Suprapubic skin (tissue), 4 donors: ENCODE data around the gene AFG1L. TPM values are rescaled to one million over a fixed set of nuclear protein-coding genes. Genes with fewer than 3 reads are reported as not detected.

ENCODE experiments used
- DNase-seq, 2 donors: peaks; one replicate each; pipeline ENCODE4 v3.0.0-alpha.2; 2019; ENCODE audit warnings: low spot score in 2 of 2
- H3K27ac ChIP-seq: fragments of 200-600 bp; sonication (generic); one replicate; pipeline ENCODE4 v1.5.1; 2019
- H3K27me3 ChIP-seq: fragments of 200-600 bp; sonication (generic); one replicate; pipeline ENCODE4 v1.5.1; 2019
- H3K36me3 ChIP-seq: fragments of 200-600 bp; sonication (generic); one replicate; pipeline ENCODE4 v1.5.1; 2019
- H3K4me1 ChIP-seq: fragments of 200-600 bp; sonication (generic); one replicate; pipeline ENCODE4 v1.5.1; 2019
- H3K4me3 ChIP-seq: fragments of 200-600 bp; sonication (generic); one replicate; pipeline ENCODE4 v1.5.1; 2019; ENCODE audit warnings: mild to moderate bottlenecking
- H3K9me3 ChIP-seq: fragments of 200-600 bp; sonication (generic); one replicate; pipeline ENCODE4 v1.5.1; 2019
- CTCF ChIP-seq, 2 donors: fragments of 200-600 bp in 1 of 2; fragments of 450-650 bp in 1 of 2; sonication (generic) in 1 of 2; IDR thresholded peaks; one replicate each; pipeline ENCODE4 v1.5.1; 2016 to 2019; ENCODE audit warnings: antibody characterized with exemption in 2 of 2, mild to moderate bottlenecking in 1 of 2, moderate library complexity in 1 of 2
- EP300 ChIP-seq: sonication (generic); formaldehyde crosslinking; IDR thresholded peaks from one replicate; pipeline ENCODE4 v1.6.1; 2017; ENCODE audit warnings: antibody characterized with exemption
- POLR2A ChIP-seq, 2 donors: fragments of 450-650 bp; IDR thresholded peaks; one replicate each; pipeline ENCODE4 v1.6.1; 2017; ENCODE audit warnings: antibody characterized with exemption in 2 of 2, mild to moderate bottlenecking in 2 of 2, moderate library complexity in 2 of 2
- POLR2AphosphoS5 ChIP-seq, 3 donors: sonication (generic); formaldehyde crosslinking; IDR thresholded peaks; one replicate each; pipeline ENCODE4 v1.6.1; 2017; ENCODE audit warnings: antibody characterized with exemption in 3 of 3
- WGBS: methylation state at CpG from one replicate; pipeline ENCODE4 v1.1.5; 2018; 5-methylcytosine and 5-hydroxymethylcytosine counted together
- total RNA-seq, 4 donors: library from RNA; depleted of rRNA; stranded (reverse); fragments of >200 nt; gene quantifications; one replicate each; pipeline ENCODE4 v1.1.0, GENCODE V29; 2016

Gene AFG1L
- total RNA-seq, 4 donors from 2014 or later = 1.3 to 7.4 (median 3.0) TPM

- Histone ChIP-seq H3K36me3 (no peaks in the 10 kb centered on the region), H3K4me3 (no peak overlapping the region), H3K4me1 (peaks cover 2% of the 10 kb centered on the region), H3K9me3 (no peaks in the 10 kb centered on the region), H3K27ac (no peak overlapping the region), H3K27me3 (no peaks in the 10 kb centered on the region)
- WGBS = 65% methylated on average over 3 of the region's 3 CpGs
- no peak for TF ChIP-seq EP300
- TF ChIP-seq POLR2A (IDR thresholded peaks at IDR 0.05) = no peak
- TF ChIP-seq POLR2AphosphoS5 (IDR thresholded peaks at IDR 0.05) = no peak
- TF ChIP-seq CTCF (IDR thresholded peaks at IDR 0.05) = no peak
- no peak for DNase-seq
Observed at GRCh38 chr6:108550256-108550655, 255.4 kb downstream of the AFG1L start.

- no peak for DNase-seq
- H3K4me3 ChIP-seq = no peak overlapping the region
- no peaks in the 10 kb centered on the region for H3K27me3 ChIP-seq
- H3K9me3 ChIP-seq = no peaks in the 10 kb centered on the region
- H3K27ac ChIP-seq = peak overlapping the region; percentile 59
- H3K4me1 ChIP-seq = peaks cover 24% of the 10 kb centered on the region
- WGBS = 47% methylated on average over 7 of the region's 7 CpGs
- TF ChIP-seq POLR2A (IDR thresholded peaks at IDR 0.05) (no peak), EP300 (no peak), POLR2AphosphoS5 (IDR thresholded peaks at IDR 0.05) (no peak), CTCF (IDR thresholded peaks at IDR 0.05) (no peak)
- no peaks in the 10 kb centered on the region for H3K36me3 ChIP-seq
Observed at GRCh38 chr6:108555399-108556052, 260.7 kb downstream of the AFG1L start.

GRCh38 chr6:108556250-108556649, 261.4 kb downstream of the AFG1L start:
- no peak overlapping the region for H3K4me3 ChIP-seq
- TF ChIP-seq POLR2AphosphoS5 (IDR thresholded peaks at IDR 0.05) (no peak), EP300 (no peak), CTCF (IDR thresholded peaks at IDR 0.05) (no peak), POLR2A (IDR thresholded peaks at IDR 0.05) (no peak)
- H3K36me3 ChIP-seq = no peaks in the 10 kb centered on the region
- 95% methylated on average over 5 of the region's 5 CpGs for WGBS
- H3K27me3 ChIP-seq = no peaks in the 10 kb centered on the region
- DNase-seq = no peak
- H3K9me3 ChIP-seq = no peaks in the 10 kb centered on the region
- H3K27ac ChIP-seq = no peak overlapping the region
- peaks cover 24% of the 10 kb centered on the region for H3K4me1 ChIP-seq

- no peaks in the 10 kb centered on the region for H3K36me3 ChIP-seq
- no peaks in the 10 kb centered on the region for H3K27me3 ChIP-seq
- peak overlapping the region; percentile 99 for H3K27ac ChIP-seq
- 42% methylated on average over 16 of the region's 16 CpGs for WGBS
- peak overlapping the region; percentile 89 for H3K4me3 ChIP-seq
- no peaks in the 10 kb centered on the region for H3K9me3 ChIP-seq
- H3K4me1 ChIP-seq = peaks cover 27% of the 10 kb centered on the region
- no peak for TF ChIP-seq POLR2AphosphoS5 (IDR thresholded peaks at IDR 0.05)
- TF ChIP-seq CTCF (IDR thresholded peaks at IDR 0.05) = no peak
- TF ChIP-seq POLR2A (IDR thresholded peaks at IDR 0.05) = no peak
- TF ChIP-seq EP300 = no peak
- DNase-seq = peak in 1 of 2 donors; percentile 76
Observed at GRCh38 chr6:108556866-108557493, 262.1 kb downstream of the AFG1L start.
